GM08714 (cell line): Measurements from ENCODE around the gene VCPKMT.
"Not testable (repeated sequence)": the region's sequence is repeated elsewhere in the genome, so short reads cannot be mapped to it uniquely, and the experiment has no call there.

ENCODE experiments used
- H3K4me3 ChIP-seq: fragments of 200-500 bp; sonication (Bioruptor generic); 2 replicates; pipeline ENCODE4 v1.5.1; 2014; ENCODE audit warnings: mild to moderate bottlenecking, low read length, inconsistent platforms
- ZNF274 ChIP-seq: IDR thresholded peaks from 2 replicates; pipeline ENCODE4 v1.6.1; 2012; ENCODE audit warnings: mild to moderate bottlenecking, low read depth, low read length

VCPKMT gene

DNA sequence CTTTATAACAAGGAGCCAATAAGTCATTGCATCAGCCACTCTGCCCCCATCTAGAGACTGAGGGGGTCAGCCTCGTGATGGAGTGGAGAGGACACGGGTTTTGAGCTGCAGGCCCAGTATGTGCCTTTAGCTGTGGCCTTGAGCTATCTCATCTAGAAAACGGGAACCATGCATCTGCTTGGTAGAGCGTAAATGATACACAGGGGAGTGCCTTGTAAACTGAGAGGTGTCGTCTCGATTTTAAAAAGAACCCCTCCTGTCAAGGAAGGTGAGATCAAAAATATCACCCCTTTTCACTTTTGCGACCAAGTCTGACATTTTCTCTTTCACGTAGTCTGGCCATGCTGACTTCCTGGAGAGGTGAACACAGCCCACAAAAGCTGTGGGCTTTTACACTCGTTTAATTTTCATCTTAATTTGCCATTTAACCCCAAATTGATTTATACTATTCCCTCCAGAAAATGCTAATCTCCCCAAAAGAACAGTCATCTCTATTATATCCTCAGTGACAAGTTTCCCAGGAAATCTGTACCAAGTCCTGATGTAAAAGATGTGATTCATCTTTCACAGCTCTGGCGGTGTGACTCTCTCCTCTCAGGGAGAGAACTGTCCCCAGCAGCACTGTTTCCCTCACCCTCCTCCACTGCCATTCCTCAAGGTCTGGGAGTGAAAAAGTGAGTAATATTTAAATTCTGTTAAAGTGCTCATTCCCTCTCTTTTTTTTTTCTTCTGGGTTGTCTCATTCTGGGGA lies 30.6 kb downstream of the VCPKMT start:
- peak overlapping the region; percentile 45; the same call in 1 of the 2 replicates for H3K4me3 ChIP-seq
- TF ChIP-seq ZNF274, result no peak

DNA sequence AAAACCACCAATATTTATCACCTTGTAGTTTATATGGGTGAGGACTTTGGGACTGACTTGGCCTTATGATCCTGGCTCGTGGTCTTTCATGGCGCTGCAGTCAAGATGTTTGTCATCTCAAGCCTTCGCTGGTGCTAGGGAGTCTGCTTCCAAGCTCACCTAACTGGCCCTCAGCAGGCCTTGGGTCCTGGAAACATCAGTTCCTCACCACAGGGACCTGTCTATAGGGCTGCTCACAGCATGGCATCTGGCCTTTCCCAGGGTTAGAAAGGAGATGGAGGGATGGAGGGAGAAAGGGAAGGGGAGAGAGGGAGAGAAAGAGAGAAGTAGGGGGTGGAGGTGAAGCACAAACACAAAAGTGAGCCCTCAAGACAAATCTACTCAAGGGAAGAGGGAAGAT lies 31.7 kb downstream of the VCPKMT start:
- H3K4me3 ChIP-seq, result no peak overlapping the region
- no peak for TF ChIP-seq ZNF274

DNA sequence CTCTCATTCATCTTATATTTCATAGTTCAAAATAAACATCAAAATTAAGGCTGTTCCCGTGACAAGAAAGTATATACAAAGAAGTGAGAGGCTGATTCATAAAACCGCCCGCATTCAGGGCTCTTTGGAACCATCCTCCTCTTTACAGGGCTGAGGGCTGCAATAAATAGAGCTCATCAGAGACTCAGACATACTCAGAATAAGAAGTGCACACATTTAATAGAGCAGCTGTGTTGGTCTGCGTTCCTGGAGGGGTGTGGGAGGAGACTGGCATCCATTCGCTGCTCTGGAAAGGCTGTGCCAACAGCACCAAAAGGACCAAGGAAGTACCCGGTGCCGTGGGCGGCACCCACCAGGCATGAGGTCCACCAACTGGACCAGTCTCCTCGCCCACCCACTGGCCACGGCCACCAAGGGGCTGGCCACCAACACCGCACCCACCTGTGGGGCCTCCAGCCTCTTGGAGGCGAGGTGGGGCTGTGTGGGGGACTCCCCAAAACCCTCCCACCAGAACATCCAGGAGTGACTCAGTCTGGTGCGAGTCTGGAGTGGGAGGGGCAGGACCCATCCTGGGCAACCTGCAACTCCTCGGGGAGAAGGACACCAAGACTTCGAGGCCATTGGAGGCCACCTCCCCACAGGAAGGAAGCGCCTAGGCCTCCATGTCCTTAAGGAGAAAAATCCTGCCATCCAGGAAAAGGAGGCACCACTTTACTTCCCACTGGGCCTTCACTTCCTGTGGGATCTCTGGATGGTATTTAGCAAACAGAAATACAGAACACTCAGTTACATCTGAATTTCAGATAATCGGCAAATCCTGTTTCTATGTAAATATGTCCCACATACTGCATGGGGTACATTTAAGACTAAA lies 32.7 kb downstream of the VCPKMT start:
- peak overlapping the region; percentile 22; the same call in 1 of the 2 replicates for H3K4me3 ChIP-seq
- no peak for TF ChIP-seq ZNF274

DNA sequence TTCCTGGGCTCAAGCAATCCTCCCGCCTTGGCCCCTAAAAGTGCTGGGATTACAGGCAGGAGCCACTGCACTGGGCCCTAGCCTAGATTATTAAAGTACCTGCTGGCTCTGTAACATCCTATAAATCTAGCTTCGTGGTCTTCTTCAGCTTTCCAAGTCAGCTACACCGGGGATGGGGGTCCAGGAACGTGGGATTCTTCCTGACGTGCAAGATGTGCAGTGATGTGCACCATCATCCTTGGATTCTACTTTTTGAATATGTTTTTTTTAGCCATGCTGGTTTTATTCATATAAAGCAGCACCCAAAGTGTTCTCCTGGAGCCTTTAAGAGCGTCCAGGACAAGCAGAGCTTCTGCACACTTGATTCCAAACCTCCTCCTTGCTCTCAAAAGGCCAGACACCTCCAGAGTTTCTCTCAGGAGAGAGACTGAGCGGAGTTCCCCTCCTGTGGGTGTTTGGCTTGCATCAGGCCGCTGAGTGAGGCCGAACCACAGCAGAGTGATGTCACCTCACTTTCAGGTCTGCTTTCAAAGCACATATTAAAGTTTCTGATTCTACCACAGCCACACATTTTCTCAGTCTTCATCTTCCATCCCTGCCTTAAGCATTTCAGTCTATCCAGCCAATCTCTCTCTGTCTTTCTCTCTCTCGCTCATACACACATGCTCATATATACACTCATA lies 33.4 kb downstream of the VCPKMT start:
- peak overlapping the region; percentile 40; the same call in 1 of the 2 replicates for H3K4me3 ChIP-seq
- no peak for TF ChIP-seq ZNF274

DNA sequence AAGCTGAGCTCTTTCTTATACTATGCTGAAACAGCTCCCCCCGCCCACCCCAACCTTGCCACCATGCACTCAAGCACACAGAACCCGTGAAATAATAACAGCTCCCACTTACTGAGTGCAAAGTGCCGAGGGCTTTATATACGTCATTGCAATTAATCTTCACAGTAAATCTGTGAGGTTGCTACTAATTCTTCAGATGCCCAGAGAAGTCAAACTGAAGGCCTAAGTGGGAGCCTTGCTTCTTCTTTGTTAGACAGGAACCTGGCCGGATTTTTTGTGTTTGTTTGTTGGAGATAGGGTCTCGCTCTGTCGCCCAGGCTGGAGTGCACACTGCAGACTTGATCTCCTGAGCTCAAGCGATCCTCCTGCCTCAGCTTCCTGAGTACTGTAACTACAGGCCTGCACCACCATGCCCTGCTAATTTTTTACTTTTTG lies 34.0 kb downstream of the VCPKMT start:
- TF ChIP-seq ZNF274, result no peak

DNA sequence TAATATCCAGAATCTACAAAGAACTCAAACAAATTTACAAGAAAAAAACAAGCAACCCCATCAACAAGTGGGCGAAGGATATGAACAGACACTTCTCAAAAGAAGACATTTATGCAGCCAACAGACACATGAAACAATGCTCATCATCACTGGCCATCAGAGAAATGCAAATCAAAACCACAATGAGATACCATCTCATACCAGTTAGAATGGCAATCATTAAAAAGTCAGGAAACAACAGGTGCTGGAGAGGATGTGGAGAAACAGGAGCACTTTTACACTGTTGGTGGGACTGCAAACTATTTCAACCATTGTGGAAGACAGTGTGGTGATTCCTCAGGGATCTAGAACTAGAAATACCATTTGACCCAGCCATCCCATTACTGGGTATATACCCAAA lies 37.3 kb downstream of the VCPKMT start:
- H3K4me3 ChIP-seq, result not testable (repeated sequence)

More for the DNA sequence above, 34.0 kb downstream of the VCPKMT start:
- peak overlapping the region; percentile 1; the same call in 1 of the 2 replicates for H3K4me3 ChIP-seq

DNA sequence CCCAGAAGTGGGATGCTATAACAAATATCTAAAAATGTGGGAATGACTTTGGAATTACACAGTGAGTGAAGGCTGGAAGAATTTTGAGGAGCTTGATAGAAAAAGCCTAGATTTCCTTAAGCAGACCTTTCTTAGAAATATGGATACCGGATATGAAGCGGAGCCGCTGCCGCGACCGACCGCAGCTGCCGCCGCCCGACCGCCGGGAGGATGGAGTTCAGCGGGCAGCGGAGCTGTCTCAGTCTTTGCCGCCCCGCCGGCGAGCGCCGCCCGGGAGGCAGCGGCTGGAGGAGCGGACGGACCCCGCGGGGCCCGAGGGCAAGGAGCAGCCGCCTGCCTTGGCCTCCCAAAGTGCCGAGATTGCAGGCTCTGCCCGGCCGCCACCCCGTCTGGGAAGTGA lies 42.7 kb downstream of the VCPKMT start:
- H3K4me3 ChIP-seq, result not testable (repeated sequence)

DNA sequence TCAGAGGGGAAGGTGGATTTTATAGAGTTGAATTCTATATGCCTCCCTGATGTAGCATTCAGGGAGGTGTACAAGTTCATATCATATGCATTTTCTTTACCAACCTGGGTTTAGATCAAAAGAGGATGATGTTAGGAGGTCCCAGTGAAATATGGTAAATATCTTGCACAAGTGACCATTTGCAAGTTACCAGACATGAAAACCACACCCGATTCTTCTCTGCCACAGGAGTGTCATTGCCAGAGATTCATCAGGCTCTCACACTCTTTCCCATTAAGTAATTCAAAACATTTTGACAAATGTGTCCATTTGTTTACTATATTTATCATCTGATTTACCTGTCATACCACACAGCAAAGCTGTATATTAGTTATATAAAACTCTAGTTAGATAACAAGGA lies 44.0 kb downstream of the VCPKMT start:
- H3K4me3 ChIP-seq, result no peak overlapping the region
- no peak for TF ChIP-seq ZNF274

DNA sequence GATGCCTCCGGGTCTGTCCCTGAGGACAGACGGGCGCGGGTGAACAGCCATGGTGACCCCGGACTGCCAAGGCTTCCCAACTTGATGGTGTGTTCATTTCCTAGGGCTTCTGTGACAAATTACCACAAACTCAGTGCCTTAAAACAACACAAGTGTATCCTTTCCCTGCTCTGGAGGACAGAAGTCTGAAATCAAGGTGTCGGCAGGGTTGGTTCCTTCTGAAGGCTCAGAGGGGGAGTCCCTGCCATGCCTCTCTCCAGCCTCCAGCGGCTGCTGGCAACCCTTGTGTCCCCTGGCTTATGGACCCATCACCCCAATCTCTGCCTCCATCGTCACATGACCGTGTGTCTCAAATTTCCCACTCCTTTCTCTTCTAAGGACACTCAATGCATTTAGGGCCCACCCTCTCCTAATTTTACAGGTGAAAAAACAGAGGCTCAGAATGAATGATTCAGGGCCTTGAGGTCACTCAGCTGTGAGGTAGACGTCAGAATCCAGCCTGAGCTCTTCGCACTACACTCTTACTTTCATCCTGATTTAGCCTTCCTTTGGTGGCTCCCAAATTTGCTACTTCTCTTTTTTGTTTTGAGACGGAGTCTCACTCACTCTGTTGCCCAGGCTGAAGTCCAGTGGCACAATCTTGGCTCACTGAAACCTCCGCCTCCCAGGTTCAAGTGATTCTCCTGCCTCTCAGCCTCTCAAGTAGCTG lies 45.4 kb downstream of the VCPKMT start:
- no peak overlapping the region for H3K4me3 ChIP-seq
- TF ChIP-seq ZNF274, result no peak

DNA sequence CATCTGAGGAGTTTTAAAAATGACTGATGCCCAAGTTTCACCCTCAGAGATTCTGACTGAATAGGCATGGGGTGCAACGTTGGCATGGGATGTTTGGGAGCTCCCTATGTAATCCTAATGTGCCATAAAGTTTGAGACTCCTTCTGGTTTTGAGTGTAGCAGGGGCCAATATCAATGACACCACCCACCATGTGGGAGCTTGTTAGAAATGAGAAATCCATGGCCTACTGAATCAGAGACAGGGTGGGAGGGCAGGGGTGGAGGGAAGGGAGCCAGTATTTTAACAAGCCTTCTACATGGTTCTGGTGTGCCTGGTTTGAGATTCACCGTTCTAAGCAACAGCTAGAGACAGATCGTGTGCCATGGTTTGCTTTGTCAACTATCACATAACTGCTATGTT lies 46.1 kb downstream of the VCPKMT start:
- H3K4me3 ChIP-seq, result no peak overlapping the region

DNA sequence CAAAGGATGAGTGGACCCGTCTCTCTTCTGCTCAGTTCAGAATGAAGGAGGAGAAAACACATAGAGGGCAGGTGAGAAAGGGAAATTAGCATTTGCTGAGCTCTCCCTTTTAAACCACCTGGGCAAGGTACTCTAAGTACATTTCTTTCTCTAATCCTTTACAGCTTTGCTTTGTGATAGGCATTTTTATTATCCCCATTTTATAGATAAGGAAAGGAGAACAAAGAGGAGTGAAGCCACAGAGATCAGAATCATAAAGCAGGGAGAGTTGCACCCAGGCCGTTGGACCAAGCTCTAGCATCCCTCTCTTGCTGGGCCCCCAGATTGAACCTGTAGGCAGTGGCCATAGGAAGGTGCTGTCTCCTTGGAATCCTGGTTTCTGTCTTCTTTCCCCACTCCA lies 47.0 kb downstream of the VCPKMT start:
- TF ChIP-seq ZNF274, result no peak
- H3K4me3 ChIP-seq, result no peak overlapping the region

More for the DNA sequence above, 46.1 kb downstream of the VCPKMT start:
- TF ChIP-seq ZNF274, result no peak

DNA sequence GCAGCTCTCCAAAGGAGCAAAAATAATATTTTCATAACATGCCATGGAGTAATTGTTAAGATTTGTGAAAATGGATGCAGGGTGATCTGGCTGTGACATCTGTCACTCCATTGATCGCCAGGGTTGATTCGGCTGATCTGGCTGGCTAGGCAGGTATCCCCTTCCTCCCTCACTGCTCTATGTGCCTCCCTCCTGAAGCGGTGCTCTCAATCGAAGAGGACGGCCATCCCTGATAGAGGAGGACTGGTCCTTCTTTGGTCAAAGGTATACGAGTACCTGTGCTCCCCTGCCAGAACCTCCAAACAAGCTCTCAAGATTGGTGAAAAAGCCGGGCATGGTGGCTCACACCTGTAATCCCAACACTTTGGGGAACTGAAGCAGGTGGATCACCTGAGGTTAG lies 47.9 kb downstream of the VCPKMT start:
- no peak for TF ChIP-seq ZNF274
- no peak overlapping the region for H3K4me3 ChIP-seq

DNA sequence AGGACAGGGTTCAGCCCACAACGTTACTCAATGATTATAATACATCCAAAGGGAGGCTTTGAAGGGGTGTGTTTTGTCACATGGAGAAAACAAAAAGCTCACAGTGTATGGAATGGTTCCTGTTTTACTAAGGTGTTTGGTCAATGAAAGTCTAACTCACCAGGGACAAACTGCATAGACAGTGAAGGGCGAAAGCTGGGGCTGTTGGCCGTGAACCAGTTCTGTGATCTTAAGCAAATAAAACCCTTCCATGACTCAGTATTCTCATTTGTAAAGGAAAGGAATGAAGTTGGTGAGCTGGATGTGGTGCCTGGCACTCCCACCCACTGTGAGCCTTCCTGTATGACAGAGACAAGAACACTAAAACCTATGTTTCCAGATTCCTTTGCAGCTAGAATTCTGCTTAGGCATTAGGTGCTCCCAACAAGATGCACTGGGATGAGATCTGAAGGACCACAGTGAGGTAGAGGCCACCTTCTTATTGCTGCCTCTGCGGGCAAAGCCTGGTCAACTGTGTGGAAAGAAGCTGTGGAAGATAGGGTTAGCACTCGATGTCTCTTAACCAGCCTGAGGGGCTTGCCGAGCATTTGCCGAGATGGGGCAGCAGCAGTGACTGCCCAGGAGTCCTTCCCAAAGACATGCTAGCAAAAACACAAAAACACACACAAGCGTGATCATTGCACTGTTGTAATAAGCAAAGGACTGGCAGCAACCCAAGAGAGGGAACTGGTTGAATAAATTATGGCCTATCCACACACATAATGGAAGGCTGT lies 48.5 kb downstream of the VCPKMT start:
- no peak overlapping the region for H3K4me3 ChIP-seq
- TF ChIP-seq ZNF274, result no peak
